ENCODE data around the gene TAS1R1.

TAS1R1 gene

DNA sequence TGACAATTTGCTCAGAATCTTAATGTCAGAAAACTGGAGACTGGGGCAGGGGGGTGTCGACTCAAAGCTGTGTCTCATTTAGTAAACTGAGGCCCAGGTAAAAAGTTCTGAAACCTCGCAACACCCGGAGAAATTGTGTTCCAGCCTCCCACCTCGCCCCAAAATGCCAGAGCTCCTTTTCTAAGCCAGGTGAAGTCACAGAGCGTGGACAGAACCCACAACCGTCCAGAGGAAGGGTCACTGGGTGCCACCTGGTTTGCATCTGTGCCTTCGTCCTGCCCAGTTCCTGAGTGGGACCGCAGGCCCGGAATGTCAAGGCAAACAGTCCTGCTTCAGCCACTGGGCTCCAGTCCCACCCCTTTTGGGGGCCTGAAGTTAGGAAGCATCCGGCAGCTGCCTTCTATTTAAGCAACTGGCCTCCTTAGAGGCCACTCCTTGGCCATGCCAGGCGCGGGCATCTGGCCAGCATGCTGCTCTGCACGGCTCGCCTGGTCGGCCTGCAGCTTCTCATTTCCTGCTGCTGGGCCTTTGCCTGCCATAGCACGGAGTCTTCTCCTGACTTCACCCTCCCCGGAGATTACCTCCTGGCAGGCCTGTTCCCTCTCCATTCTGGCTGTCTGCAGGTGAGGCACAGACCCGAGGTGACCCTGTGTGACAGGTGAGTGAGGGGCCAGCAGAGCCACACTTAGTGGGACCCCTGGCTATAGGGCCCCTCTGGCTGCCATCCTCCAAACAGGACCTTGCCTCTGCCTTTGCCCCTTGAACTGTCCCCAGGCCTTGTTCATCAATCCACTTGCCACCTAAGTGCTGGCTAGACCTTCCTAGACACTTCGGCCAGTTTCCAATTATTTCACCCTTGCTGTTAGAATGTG, at the start of gene TAS1R1:
TAS1R1 (plus strand) TSS at position 401 of the 872 bp plus-strand sequence; CDS start at position 468, 67 bp downstream.
- H3K9me3 Mint-ChIP-seq: no peaks in the 10 kb centered on the region
- H3K27me3 Mint-ChIP-seq: no peaks in the 10 kb centered on the region
- DNase-seq: peak; percentile 34
- H3K4me3 Mint-ChIP-seq: peak within 1 kb of the TSS; percentile 87
- peaks cover 19% of the 10 kb centered on the region for H3K4me1 Mint-ChIP-seq (ENCODE audit: low read depth)
- H3K27ac Mint-ChIP-seq: peak within 1 kb of the TSS; percentile 83
- H3K36me3 Mint-ChIP-seq (ENCODE audit: low read depth): peaks cover 23% of the 10 kb centered on the region

DNA sequence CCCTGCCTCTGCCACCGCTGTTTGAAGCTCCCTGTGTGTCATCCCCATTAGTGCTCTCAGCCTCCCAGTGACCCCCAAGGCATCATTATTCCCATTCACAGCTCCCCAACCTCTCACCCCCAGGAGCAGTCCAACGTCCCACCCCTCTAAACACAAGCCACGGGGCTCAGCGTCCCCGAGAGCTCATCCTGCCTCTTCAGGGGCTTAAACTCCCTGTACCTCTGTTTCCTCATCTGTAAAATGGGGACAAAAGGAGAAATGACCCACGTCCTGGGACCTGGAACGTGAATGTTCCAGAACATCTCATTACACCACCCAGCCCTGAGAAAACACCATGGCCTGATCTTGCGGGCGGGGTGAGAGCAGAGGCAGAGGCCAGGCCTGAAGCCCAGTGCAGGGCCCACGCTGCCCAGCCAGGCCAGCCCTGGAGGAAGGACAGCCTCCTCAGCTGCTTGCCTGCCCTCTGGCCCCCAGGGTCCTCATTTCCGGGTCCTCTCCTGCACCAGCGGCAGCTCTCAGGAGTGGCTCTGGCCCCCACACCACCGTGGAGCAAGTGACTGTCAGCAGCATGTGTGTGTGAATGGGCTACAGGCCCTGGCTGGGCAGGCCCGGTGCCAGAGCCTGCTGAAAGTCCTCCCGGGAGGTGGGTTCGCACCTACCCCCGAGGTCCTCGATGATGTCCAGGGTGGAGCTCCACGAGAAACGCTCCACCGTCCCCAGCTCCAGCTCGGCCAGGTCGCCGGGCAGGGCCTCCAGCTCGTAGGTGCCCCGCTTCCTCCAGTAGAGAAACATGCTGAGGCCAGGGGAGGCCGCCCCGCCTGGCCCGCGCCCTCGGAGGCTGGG, 49.5 kb upstream of the TAS1R1 start:
- no peaks in the 10 kb centered on the region for H3K4me1 Mint-ChIP-seq (ENCODE audit: low read depth)
- no peak overlapping the region for H3K4me3 Mint-ChIP-seq
- H3K27me3 Mint-ChIP-seq: peaks cover 11% of the 10 kb centered on the region
- no peaks in the 10 kb centered on the region for H3K9me3 Mint-ChIP-seq
- DNase-seq: no peak
- H3K27ac Mint-ChIP-seq: no peak overlapping the region
- H3K36me3 Mint-ChIP-seq (ENCODE audit: low read depth): no peaks in the 10 kb centered on the region

DNA sequence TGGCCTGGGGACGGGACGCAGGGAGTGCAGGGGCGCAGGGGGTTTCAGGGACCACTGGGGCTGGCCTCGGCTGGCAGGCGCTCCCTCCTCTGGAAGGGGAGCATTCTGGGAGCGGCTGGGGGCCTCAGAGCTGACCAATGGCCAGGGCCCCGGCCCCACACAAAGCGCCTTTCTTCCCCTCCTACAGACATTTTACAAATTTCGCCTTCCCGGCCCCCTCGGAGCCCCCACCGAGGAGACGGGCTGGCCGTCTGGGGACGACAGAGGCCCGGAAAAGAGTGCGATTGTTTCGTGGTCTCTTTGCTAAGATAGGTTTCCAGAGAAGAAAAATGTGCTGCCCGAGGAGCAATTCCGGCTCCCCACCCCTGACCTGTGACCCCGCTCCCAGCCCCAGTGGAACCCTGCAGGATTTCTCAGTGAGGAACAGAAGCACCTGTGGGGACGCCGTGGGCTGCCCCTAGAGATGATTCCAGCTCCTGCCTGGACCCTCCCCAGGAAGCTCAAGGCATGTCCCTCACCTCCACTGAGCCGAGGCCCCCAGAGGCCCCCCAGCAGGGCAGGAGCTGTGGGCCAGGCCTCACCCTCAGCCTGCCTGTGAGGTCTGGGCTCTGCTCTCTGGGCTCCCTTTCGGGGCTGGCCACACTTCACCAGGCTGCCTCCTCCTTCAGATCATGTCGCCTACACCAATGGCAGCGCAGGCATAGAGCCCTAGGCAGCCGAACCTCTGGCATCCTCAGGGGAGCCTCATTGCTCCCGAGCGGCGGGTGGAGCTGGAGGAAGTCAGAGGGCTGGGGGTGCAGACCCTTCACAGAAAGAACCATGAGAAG, 48.7 kb upstream of the TAS1R1 start:
- Mint-ChIP-seq H3K4me3 (no peak overlapping the region), H3K9me3 (no peaks in the 10 kb centered on the region), H3K27me3 (peaks cover 6% of the 10 kb centered on the region), H3K27ac (no peak overlapping the region), H3K36me3 (ENCODE audit: low read depth) (no peaks in the 10 kb centered on the region), H3K4me1 (ENCODE audit: low read depth) (no peaks in the 10 kb centered on the region)
- DNase-seq: no peak

DNA sequence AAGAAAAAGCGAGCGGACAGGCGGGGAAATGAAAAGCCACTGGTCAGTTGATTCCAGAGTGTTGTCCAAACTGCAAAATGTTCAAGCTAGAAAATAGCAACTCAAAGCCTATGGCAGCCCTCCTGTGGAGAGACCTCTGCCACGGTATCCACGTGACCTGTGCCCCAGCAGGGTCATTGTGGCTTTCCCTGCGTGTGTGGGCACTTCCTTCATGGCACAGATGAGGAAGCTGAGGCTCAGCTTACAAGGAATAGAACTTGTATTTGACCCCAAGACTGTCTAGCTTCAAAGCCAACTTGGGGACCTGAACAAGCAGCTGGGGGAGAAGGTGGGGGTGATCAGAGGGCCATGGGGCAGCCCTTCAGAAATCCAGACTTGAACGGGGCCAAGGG, 48.1 kb upstream of the TAS1R1 start:
- DNase-seq: no peak
- no peaks in the 10 kb centered on the region for H3K36me3 Mint-ChIP-seq (ENCODE audit: low read depth)
- no peak overlapping the region for H3K27ac Mint-ChIP-seq
- no peaks in the 10 kb centered on the region for H3K9me3 Mint-ChIP-seq
- H3K4me3 Mint-ChIP-seq: no peak overlapping the region
- no peaks in the 10 kb centered on the region for H3K4me1 Mint-ChIP-seq (ENCODE audit: low read depth)
- H3K27me3 Mint-ChIP-seq: peaks cover 6% of the 10 kb centered on the region

DNA sequence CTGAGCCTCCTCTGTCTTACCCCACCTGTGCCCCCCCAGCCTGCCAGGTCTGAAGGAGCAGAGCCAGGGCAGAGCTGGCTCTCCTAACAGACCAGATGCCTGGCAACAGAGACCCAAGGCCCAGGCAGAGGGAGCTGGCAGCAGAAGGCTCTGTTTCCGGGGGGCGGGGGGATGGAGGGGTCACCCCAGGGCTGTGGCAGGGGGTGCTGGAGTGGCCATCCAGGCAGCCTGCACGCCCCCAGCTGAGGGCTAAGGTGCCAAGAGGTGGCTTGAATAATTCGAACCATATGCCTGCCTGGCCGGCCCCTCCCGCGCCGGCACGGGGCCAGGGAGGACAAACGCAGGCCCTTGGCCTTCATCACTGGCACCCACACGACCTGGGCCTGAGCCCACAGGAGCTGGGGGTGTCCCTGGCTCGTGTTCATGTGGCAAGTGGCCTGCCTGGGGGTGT, 47.6 kb upstream of the TAS1R1 start:
- Mint-ChIP-seq H3K27ac (no peak overlapping the region), H3K27me3 (peaks cover 6% of the 10 kb centered on the region), H3K4me1 (ENCODE audit: low read depth) (no peaks in the 10 kb centered on the region), H3K4me3 (no peak overlapping the region), H3K9me3 (no peaks in the 10 kb centered on the region), H3K36me3 (ENCODE audit: low read depth) (no peaks in the 10 kb centered on the region)
- no peak for DNase-seq

DNA sequence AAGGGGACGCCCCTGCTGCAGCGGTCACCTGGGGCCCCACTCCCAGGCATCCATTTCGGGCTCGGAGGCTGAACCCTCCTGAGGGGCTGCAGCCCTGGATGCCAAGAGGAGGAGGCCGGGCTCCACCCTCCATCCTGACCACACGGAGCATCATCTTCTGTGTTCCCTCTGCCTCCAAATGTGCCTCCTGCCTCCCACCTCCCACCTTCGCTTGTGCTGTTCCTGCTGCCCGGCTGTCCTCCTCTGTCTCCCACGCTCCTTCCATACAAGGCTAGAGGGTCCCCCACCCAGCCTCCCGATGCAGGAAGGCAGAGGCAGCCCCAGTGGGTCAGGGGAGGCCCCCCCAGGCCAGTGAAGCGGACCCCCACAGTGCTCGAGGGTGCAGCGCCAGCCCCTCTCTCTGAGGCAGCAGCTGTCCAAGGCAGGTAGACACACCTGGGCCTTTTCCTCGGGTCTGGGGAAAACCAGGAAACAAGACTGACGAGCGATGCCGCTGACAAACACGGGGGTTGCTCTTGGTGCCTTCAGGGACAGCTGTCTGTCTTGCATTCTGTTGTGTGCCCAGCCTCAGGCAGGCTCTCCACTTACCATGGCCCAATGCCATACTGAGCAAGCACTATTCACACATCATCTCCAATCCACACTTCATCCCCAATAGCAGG, 46.8 kb upstream of the TAS1R1 start:
- Mint-ChIP-seq H3K4me1 (ENCODE audit: low read depth) (no peaks in the 10 kb centered on the region), H3K36me3 (ENCODE audit: low read depth) (no peaks in the 10 kb centered on the region), H3K4me3 (no peak overlapping the region), H3K27ac (no peak overlapping the region), H3K27me3 (peaks cover 6% of the 10 kb centered on the region), H3K9me3 (no peaks in the 10 kb centered on the region)
- no peak for DNase-seq

DNA sequence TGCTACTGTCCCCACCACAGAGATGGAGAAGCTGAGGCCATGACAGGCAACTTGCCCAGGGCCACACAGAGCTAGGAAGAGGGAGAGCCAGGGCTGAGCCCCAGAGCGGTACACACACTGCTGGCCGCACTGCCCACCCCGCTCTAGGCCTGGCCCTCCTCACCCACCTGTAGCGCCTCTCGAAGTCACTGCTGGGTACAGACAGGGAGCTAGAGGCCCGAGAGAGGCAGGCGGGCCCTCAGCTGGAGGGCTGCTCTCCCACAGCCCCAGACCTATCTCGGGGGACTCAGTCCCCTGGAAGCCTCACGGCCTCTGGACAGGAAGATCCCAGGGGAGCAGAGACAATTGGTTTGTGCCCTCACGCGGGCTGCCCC, 46.3 kb upstream of the TAS1R1 start:
- no peak overlapping the region for H3K27ac Mint-ChIP-seq
- H3K36me3 Mint-ChIP-seq (ENCODE audit: low read depth): no peaks in the 10 kb centered on the region
- no peaks in the 10 kb centered on the region for H3K4me1 Mint-ChIP-seq (ENCODE audit: low read depth)
- H3K4me3 Mint-ChIP-seq: no peak overlapping the region
- DNase-seq: no peak
- H3K9me3 Mint-ChIP-seq: no peaks in the 10 kb centered on the region
- peaks cover 6% of the 10 kb centered on the region for H3K27me3 Mint-ChIP-seq

DNA sequence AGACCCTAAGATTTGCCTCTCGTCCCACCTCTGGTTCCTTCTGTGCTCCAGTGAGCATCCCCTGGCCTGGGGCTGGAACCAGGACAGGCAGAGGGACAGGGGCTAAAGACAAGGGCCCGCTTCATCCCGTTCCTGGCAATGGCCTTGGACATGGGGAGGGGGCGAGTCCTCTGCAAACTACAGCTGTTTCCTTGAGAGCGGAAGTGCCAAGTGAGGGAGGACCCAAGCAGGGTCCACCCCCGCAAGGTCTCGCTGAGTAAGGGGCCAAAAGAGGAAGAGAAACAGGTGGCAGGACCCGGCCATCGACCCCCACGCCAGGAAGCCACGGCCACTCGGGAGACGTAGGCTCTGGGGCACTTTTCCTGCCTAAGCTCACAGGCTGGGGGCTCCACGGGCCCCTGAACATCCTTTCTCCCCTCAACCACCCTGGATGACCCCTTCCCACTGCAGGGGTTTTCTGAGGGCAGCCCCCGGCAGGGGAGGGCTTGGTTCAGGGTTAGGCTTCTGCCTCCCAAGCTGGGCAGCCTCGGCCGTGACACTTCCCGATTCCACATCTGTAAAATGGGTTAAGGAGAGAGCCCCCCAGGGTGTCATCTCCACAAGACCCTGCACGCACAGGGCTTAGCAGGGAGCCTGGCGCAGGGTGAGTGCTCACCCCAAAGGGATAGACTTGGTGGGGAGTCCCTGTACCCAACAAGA, 45.7 kb upstream of the TAS1R1 start:
- Mint-ChIP-seq H3K27me3 (peaks cover 6% of the 10 kb centered on the region), H3K4me3 (no peak overlapping the region), H3K9me3 (no peaks in the 10 kb centered on the region), H3K4me1 (ENCODE audit: low read depth) (no peaks in the 10 kb centered on the region), H3K36me3 (ENCODE audit: low read depth) (no peaks in the 10 kb centered on the region), H3K27ac (no peak overlapping the region)
- DNase-seq: no peak

DNA sequence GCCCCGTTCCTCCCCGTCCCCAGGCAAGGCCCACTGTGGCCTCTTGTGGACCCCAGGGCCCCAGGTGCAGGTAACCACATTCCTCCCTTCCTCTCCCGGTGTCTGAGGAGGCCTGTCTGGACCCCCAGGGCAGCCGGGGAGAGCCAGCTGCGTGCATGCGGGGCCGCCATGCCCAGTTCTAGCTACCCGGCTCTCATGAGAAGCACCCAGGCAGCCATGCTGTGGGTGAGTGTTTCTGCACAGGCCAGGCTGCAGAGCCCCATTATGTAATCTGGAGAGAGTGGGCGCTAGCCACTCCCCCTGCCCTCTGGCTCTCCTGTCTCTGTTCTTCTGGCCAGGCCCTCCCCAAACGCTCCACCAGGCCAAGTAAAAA, 45.2 kb upstream of the TAS1R1 start:
- Mint-ChIP-seq H3K9me3 (no peaks in the 10 kb centered on the region), H3K27ac (no peak overlapping the region), H3K4me3 (no peak overlapping the region), H3K4me1 (ENCODE audit: low read depth) (no peaks in the 10 kb centered on the region), H3K36me3 (ENCODE audit: low read depth) (no peaks in the 10 kb centered on the region), H3K27me3 (peaks cover 6% of the 10 kb centered on the region)
- DNase-seq: no peak

DNA sequence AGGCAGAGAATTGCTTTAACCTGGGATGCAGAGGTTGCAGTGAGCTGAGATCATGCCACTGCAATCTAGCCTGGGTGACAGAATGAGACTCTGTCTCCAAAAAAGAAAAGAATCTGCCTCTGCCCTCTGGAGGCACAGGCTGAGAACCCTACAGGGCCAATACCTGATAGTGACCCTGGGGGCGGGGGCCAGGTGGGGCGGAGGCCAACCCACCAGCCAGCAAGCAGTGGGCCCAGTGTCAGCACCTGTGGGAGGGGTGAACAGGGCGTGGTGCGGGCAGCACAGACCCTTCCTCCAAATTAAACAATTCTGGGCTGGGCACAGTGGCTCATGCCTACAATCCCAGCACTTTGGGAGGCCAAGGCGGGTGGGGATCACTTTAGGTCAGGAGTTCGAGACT, 44.6 kb upstream of the TAS1R1 start:
- no peak for DNase-seq
- Mint-ChIP-seq H3K9me3 (no peaks in the 10 kb centered on the region), H3K4me1 (ENCODE audit: low read depth) (no peaks in the 10 kb centered on the region), H3K36me3 (ENCODE audit: low read depth) (no peaks in the 10 kb centered on the region), H3K27me3 (peaks cover 6% of the 10 kb centered on the region), H3K4me3 (no peak overlapping the region), H3K27ac (no peak overlapping the region)

DNA sequence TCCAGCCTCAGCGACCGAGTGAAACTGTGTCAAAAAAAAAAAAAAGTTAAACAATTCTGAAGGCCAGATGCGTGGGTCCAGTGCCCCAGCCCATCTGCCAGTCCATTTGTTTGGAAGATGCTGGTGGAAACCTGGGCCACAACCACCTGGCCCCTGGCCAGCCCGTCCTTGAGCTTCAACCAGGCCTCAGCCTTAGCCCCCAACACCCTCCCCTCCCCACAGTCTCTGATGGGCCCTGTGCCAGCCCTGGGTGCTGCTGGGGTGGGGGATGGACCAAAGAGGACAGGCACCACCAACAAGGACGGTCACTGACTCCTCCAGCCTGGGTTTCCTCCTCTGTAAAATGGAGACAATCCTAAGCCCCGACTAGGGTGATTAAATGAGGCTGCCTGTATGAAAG, 44.1 kb upstream of the TAS1R1 start:
- no peak overlapping the region for H3K27ac Mint-ChIP-seq
- no peaks in the 10 kb centered on the region for H3K36me3 Mint-ChIP-seq (ENCODE audit: low read depth)
- no peaks in the 10 kb centered on the region for H3K9me3 Mint-ChIP-seq
- H3K4me1 Mint-ChIP-seq (ENCODE audit: low read depth): no peaks in the 10 kb centered on the region
- H3K27me3 Mint-ChIP-seq: peaks cover 6% of the 10 kb centered on the region
- no peak overlapping the region for H3K4me3 Mint-ChIP-seq
- DNase-seq: no peak

DNA sequence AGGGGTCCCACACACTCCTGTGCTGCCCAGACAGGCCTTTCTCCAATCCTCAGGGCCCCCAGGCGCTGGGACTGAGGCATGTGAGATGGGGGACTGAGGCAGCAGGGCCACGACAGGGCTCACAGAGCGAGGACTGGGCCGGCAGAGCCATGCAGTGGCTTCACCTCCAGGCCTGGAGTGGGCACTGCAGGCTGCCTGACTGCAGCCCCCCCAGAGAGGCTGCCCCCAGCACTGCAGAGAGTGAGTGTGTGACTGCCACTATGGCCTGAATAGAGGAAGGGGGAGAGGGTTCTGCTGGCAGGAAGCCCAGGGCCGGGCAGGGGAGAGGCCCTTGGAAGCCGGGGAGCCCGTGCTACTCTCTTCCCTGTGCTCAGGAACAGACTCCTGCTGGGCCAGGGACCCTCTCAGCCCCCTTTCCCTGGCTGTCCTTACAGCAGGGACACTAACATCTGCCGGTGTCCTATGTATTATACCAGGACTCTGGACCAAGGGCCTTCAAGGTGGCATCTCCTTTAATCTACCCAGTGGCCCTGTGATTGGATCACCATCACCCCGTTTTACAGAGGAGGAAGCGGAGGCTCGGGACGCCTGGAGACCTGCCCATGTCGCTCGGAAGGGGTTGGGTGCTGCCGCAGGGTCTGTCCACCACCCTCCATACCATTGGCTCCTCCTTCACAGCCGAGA, 43.4 kb upstream of the TAS1R1 start:
- Mint-ChIP-seq H3K36me3 (ENCODE audit: low read depth) (no peaks in the 10 kb centered on the region), H3K4me1 (ENCODE audit: low read depth) (no peaks in the 10 kb centered on the region), H3K27me3 (peaks cover 5% of the 10 kb centered on the region), H3K9me3 (no peaks in the 10 kb centered on the region), H3K27ac (no peak overlapping the region), H3K4me3 (no peak overlapping the region)
- no peak for DNase-seq

DNA sequence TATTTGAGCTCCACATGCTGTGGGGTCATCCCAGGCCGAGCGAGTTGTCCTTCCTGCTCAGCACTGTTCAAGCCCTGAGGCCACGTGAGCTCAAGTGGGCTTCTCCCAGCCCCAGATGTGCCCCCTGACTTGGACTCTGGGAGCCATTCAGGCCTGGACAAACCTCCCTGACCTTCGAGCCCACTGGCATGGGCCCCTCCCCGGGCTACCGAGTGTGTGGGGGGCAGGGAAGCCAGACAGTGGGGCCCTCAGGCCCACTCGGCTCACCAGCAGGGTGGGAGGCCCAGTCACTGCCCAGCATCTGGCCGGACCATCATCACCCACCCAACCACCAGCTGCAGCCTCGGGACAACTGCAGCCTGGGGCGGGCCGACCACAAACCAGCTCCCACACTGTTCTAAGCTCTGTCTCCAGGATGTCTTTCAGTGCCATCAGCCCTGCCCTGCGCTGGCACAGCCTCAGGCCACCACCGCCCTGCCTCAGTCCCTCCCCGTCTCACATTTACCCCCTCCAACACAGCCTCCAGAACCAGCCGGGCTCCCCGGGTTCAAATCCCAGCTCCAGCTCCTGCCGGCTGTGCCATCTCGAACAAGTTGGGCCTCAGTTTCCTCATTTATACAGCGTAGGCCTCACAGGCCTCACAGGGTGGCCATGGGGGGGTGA, 42.7 kb upstream of the TAS1R1 start:
- Mint-ChIP-seq H3K27me3 (no peaks in the 10 kb centered on the region), H3K27ac (no peak overlapping the region), H3K9me3 (no peaks in the 10 kb centered on the region), H3K4me3 (no peak overlapping the region), H3K36me3 (ENCODE audit: low read depth) (no peaks in the 10 kb centered on the region), H3K4me1 (ENCODE audit: low read depth) (no peaks in the 10 kb centered on the region)
- DNase-seq: no peak

Data from activated T-cell treated with anti-CD3 and anti-CD28 coated beads, Interleukin-2, amount 50 U/mL, for 24 hours (primary cell).